Prostate gland (tissue), 2 donors: ENCODE data around the gene SGCG. TPM values are rescaled to one million over a fixed set of nuclear protein-coding genes. Genes with fewer than 3 reads are reported as not detected.

ENCODE experiments used
- DNase-seq: peaks from one replicate; pipeline ENCODE4 v3.0.0-alpha.2; 2019; ENCODE audit warnings: low spot score
- H3K27ac ChIP-seq, 2 donors: fragments of 200-600 bp; sonication (generic); 2 replicates each; pipeline ENCODE4 v1.5.1; 2017 to 2019
- H3K27me3 ChIP-seq: fragments of 200-600 bp; sonication (generic); replicated peaks from 2 replicates; pipeline ENCODE4 v1.5.1; 2019; ENCODE audit not compliant: insufficient read depth
- H3K36me3 ChIP-seq, 2 donors: fragments of 200-600 bp; sonication (generic); 1 replicate in 1 of 2; 2 replicates in 1 of 2; pipeline versions ENCODE4 v1.5.1 to v1.8.1; 2017 to 2019
- H3K4me1 ChIP-seq: fragments of 200-600 bp; sonication (generic); replicated peaks from 2 replicates; pipeline ENCODE4 v1.5.1; 2019
- H3K4me3 ChIP-seq, 2 donors: fragments of 200-600 bp; sonication (generic); 2 replicates each; pipeline ENCODE4 v1.5.1; 2017 to 2019
- H3K9me3 ChIP-seq: fragments of 200-600 bp; sonication (generic); 2 replicates; pipeline ENCODE4 v1.5.1; 2017
- CTCF ChIP-seq, 4 experiments: fragments of 200-600 bp in 2 of 4; fragments of 450-650 bp in 2 of 4; sonication (generic) in 2 of 4; IDR thresholded peaks; 1 replicate in 3 of 4; 2 replicates in 1 of 4; pipeline ENCODE4 v1.5.1; 2016 to 2019; ENCODE audit warnings: antibody characterized with exemption in 4 of 4, mild to moderate bottlenecking in 2 of 4, moderate library complexity in 2 of 4
- POLR2A ChIP-seq: fragments of 450-650 bp; IDR thresholded peaks from one replicate; pipeline ENCODE4 v1.6.1; 2016; ENCODE audit warnings: antibody characterized with exemption, mild to moderate bottlenecking
- POLR2AphosphoS5 ChIP-seq: sonication (generic); formaldehyde crosslinking; IDR thresholded peaks from one replicate; pipeline ENCODE4 v1.6.1; 2017; ENCODE audit warnings: antibody characterized with exemption
- WGBS: methylation state at CpG from one replicate; pipeline ENCODE4 v1.1.5; 2018; 5-methylcytosine and 5-hydroxymethylcytosine counted together
- intact Hi-C: fragments of 100-400 bp; cut with DNase I; formaldehyde crosslinking; loops from one replicate; pipeline ENCODE4 v1.14.2; 2022
- total RNA-seq, 2 donors: library from RNA; depleted of rRNA; stranded (reverse); fragments of >200 nt; gene quantifications; one replicate each; pipeline ENCODE4 v1.1.0, GENCODE V29; 2016

SGCG gene
- total RNA-seq, 2 donors from 2014 or later: 1.3 to 1.9 TPM

DNA sequence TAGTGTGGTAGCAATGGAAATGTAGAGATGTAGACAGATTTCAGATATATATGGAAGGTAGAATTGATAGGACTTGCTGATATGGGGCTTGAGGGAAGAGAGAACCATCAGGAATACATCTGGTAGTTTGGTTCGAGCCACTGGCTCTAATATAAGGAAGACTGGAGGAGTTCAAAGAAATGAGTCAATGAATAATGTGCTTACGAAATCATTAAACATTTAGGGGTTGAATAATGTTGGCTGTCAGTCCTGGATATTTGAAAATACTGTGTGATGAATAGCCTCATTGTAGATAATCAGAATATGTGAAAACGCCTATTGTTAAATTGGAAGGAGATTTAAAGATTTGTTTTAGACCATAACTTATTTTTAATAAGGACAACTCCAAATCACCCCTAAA is 21.6 kb downstream of the SGCG start:
- TF ChIP-seq POLR2AphosphoS5 (no peak), POLR2A (no peak), CTCF (IDR thresholded peaks at IDR 0.05) (no peak)
- intact Hi-C loops: no loop called here
- no peak for DNase-seq
- no peaks in the 10 kb centered on the region for H3K9me3 ChIP-seq
- no peaks in the 10 kb centered on the region for H3K36me3 ChIP-seq
- WGBS: 40% methylated on average over 3 of the region's 3 CpGs
- H3K27me3 ChIP-seq: no peaks in the 10 kb centered on the region
- no peak overlapping the region for H3K4me3 ChIP-seq
- H3K4me1 ChIP-seq: no peaks in the 10 kb centered on the region
- H3K27ac ChIP-seq: no peak overlapping the region

GRCh38 chr13:23203516-23203915 is 22.7 kb downstream of the SGCG start:
- H3K9me3 ChIP-seq: no peaks in the 10 kb centered on the region
- intact Hi-C loops: no loop called here
- TF ChIP-seq POLR2A (no peak), POLR2AphosphoS5 (no peak), CTCF (IDR thresholded peaks at IDR 0.05) (no peak)
- no peaks in the 10 kb centered on the region for H3K4me1 ChIP-seq
- DNase-seq: no peak
- H3K27ac ChIP-seq: no peak overlapping the region
- whole genome bisulfite sequencing: 60% methylated on average over 5 of the region's 5 CpGs
- no peaks in the 10 kb centered on the region for H3K36me3 ChIP-seq
- H3K4me3 ChIP-seq: no peak overlapping the region
- no peaks in the 10 kb centered on the region for H3K27me3 ChIP-seq

GRCh38 chr13:23205807-23206206 is 25.0 kb downstream of the SGCG start:
- H3K27me3 ChIP-seq: no peaks in the 10 kb centered on the region
- H3K4me3 ChIP-seq: no peak overlapping the region
- H3K4me1 ChIP-seq: no peaks in the 10 kb centered on the region
- 96% methylated on average over 3 of the region's 3 CpGs for WGBS
- intact Hi-C loops: no loop called here
- no peak overlapping the region for H3K27ac ChIP-seq
- H3K9me3 ChIP-seq: no peaks in the 10 kb centered on the region
- H3K36me3 ChIP-seq: no peaks in the 10 kb centered on the region
- TF ChIP-seq POLR2AphosphoS5: no peak
- TF ChIP-seq POLR2A: no peak
- TF ChIP-seq CTCF (IDR thresholded peaks at IDR 0.05): no peak
- no peak for DNase-seq

GRCh38 chr13:23212671-23213070 is 31.9 kb downstream of the SGCG start:
- no peaks in the 10 kb centered on the region for H3K9me3 ChIP-seq
- WGBS: 15% methylated on average over 4 of the region's 4 CpGs
- intact Hi-C loops: no loop called here

DNA sequence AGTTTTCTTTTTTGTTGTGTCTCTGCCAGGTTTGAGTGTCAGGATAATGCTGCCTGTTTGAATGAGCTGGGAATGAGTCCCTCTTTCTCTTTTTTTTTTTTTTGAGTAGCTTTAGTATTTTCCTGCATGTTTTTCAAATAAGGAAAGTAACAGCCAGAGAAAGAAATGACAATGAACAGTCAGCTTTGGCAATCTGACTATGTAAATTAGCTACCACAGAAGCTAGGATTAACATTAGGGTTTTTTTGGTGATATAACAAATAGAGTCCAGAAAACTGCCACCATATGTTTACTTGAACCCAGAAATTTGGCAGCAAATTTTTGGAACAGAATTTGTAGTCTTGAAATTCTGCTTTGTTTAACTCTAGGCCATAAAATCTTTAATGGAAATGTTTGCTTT is 50.5 kb downstream of the SGCG start:
- intact Hi-C loops: no loop called here
- H3K36me3 ChIP-seq: no peaks in the 10 kb centered on the region
- H3K27me3 ChIP-seq: no peaks in the 10 kb centered on the region
- H3K9me3 ChIP-seq: no peaks in the 10 kb centered on the region
- no peak overlapping the region for H3K27ac ChIP-seq
- no peak for DNase-seq
- TF ChIP-seq POLR2AphosphoS5 (no peak), POLR2A (no peak), CTCF (IDR thresholded peaks at IDR 0.05) (no peak)
- H3K4me1 ChIP-seq: no peaks in the 10 kb centered on the region
- no peak overlapping the region for H3K4me3 ChIP-seq

More at GRCh38 chr13:23212671-23213070, 31.9 kb downstream of the SGCG start:
- Histone ChIP-seq H3K27ac (no peak overlapping the region), H3K27me3 (no peaks in the 10 kb centered on the region), H3K4me3 (no peak overlapping the region), H3K4me1 (no peaks in the 10 kb centered on the region), H3K36me3 (no peaks in the 10 kb centered on the region)
- no peak for TF ChIP-seq POLR2A
- no peak for DNase-seq
